HCT116 (cell line): ENCODE results near the gene CCDC187. TPM values are rescaled to one million over a fixed set of nuclear protein-coding genes. Genes with fewer than 3 reads are reported as not detected.

Experiments used
- ATAC-seq: fragments of 200-7000 bp; cut with Tn5 transposase; 2 replicates; pipeline ENCODE4 v1.9.1; 2020; ENCODE audit warnings: mild to moderate bottlenecking, moderate library complexity
- BruUV-seq: library from RNA; stranded (reverse); fragments of 400-500 nt; replicated peaks from 2 replicates; lab custom pipeline; 2021; lab: Mats Ljungman, UMichigan
- CTCF ChIA-PET: fragments of 300-600 bp; sonication (Branson Sonifier 250); formaldehyde crosslinking; loops from one replicate; lab custom pipeline; 2021; ENCODE audit warnings: antibody characterized with exemption; lab: Charles Lee
- POLR2A ChIA-PET: fragments of 300-600, 350-600 bp; sonication (Branson Sonifier 250); formaldehyde crosslinking; loops from one replicate; lab custom pipeline; 2021; ENCODE audit warnings: antibody characterized with exemption; lab: Charles Lee
- RAD21 ChIA-PET, 2 experiments: fragments of 300-600 bp; sonication (Branson Sonifier 250); formaldehyde crosslinking; loops; one replicate each; lab custom pipeline; 2023; ENCODE audit warnings: low total read pairs in 2 of 2; ENCODE audit not compliant: uncharacterized antibody in 2 of 2, unreplicated experiment in 2 of 2, low non-redundant PET in 1 of 2; lab: Charles Lee
- DNase-seq: peaks from one replicate; pipeline ENCODE4 v3.0.0-alpha.2; 2010; ENCODE audit warnings: low read depth, low spot score
- H2AFZ ChIP-seq: fragments of 200-600 bp; shearing (Covaris generic), sonication (generic); 2 replicates; pipeline ENCODE4 v1.6.1; 2017; ENCODE audit warnings: low read depth, mixed run types, mixed read lengths, antibody characterized with exemption, low read length; ENCODE audit not compliant: poor library complexity, severe bottlenecking
- H3K27ac ChIP-seq: 2 replicates; pipeline ENCODE4 v1.5.1; 2012; ENCODE audit warnings: low read depth, low read length
- H3K27me3 ChIP-seq: fragments of 200-600 bp; sonication (generic); 2 replicates; pipeline ENCODE4 v1.6.1; 2016; ENCODE audit warnings: mixed run types, low read length, mixed read lengths; ENCODE audit not compliant: insufficient read depth
- H3K36me3 ChIP-seq, 2 experiments: fragments of 200-500 bp in 1 of 2; fragments of 200-600 bp in 1 of 2; sonication (Bioruptor generic) in 1 of 2; sonication (generic) in 1 of 2; 2 replicates each; pipeline versions ENCODE4 v1.5.1 to v1.6.1; 2014 to 2016; ENCODE audit warnings: low read length in 2 of 2, inconsistent platforms in 1 of 2, mixed read lengths in 1 of 2, mixed run types in 1 of 2; ENCODE audit not compliant: insufficient read depth in 2 of 2, control insufficient read depth in 1 of 2
- H3K4me1 ChIP-seq, 2 experiments: fragments of 200-600 bp in 1 of 2; sonication (generic) in 1 of 2; 2 replicates each; pipeline versions ENCODE4 v1.5.1 to v1.6.1; 2012 to 2017; ENCODE audit warnings: low read length in 2 of 2, inconsistent platforms in 1 of 2, mild to moderate bottlenecking in 1 of 2, mixed read lengths in 1 of 2, mixed run types in 1 of 2, moderate library complexity in 1 of 2; ENCODE audit not compliant: insufficient read depth in 2 of 2, control insufficient read depth in 1 of 2
- H3K4me2 ChIP-seq: fragments of 200-600 bp; sonication (generic); 2 replicates; pipeline ENCODE4 v1.6.1; 2017; ENCODE audit warnings: mixed run types, low read length, mixed read lengths
- H3K4me3 ChIP-seq, 2 experiments: fragments of 200-600 bp in 1 of 2; sonication (generic) in 1 of 2; replicated peaks in 1 of 2; 2 replicates each; pipeline ENCODE4 v1.5.1; 2011 to 2016; ENCODE audit warnings: low read length in 2 of 2, control low read depth in 1 of 2, low read depth in 1 of 2, mild to moderate bottlenecking in 1 of 2, mixed read lengths in 1 of 2, mixed run types in 1 of 2
- H3K79me2 ChIP-seq: fragments of 200-600 bp; sonication (generic); 2 replicates; pipeline ENCODE4 v1.6.1; 2017; ENCODE audit warnings: mild to moderate bottlenecking, mixed run types, low read length, moderate library complexity, mixed read lengths; ENCODE audit not compliant: insufficient read depth
- H3K9ac ChIP-seq: fragments of 200-600 bp; sonication (generic); 2 replicates; pipeline ENCODE4 v1.6.1; 2016; ENCODE audit warnings: low read length, mixed read lengths
- H3K9me2 ChIP-seq: fragments of 200-600 bp; sonication (generic), shearing (Covaris generic); 2 replicates; pipeline ENCODE4 v1.6.1; 2017; ENCODE audit warnings: mixed run types, mild to moderate bottlenecking, moderate library complexity; ENCODE audit not compliant: insufficient read depth
- H3K9me3 ChIP-seq, 2 experiments: fragments of 200-500 bp in 1 of 2; fragments of 200-600 bp in 1 of 2; sonication (Bioruptor generic) in 1 of 2; sonication (generic) in 1 of 2; 2 replicates each; pipeline ENCODE4 v1.6.1; 2014 to 2017; ENCODE audit warnings: low read length in 2 of 2, mixed read lengths in 2 of 2, inconsistent platforms in 1 of 2, low read depth in 1 of 2, mild to moderate bottlenecking in 1 of 2, mixed run types in 1 of 2, moderate library complexity in 1 of 2; ENCODE audit not compliant: control insufficient read depth in 1 of 2, insufficient read depth in 1 of 2
- H4K20me1 ChIP-seq: fragments of 200-600 bp; sonication (generic), shearing (Covaris generic); 2 replicates; pipeline ENCODE4 v1.6.1; 2017; ENCODE audit warnings: mixed run types, mild to moderate bottlenecking, moderate library complexity; ENCODE audit not compliant: insufficient read depth
- EZH2phosphoT487 ChIP-seq: fragments of 200-600 bp; IDR thresholded peaks from 2 replicates; pipeline ENCODE4 v1.6.1; 2018; ENCODE audit warnings: antibody characterized with exemption, borderline replicate concordance
- POLR2AphosphoS5 ChIP-seq: IDR thresholded peaks from 2 replicates; pipeline ENCODE4 v1.6.1; 2011; ENCODE audit warnings: mild to moderate bottlenecking, low read depth, low read length, moderate library complexity
- SIN3A ChIP-seq: IDR thresholded peaks from 2 replicates; pipeline ENCODE4 v1.6.1; 2012; ENCODE audit warnings: low read depth
- SRF ChIP-seq: IDR thresholded peaks from 2 replicates; pipeline ENCODE4 v1.6.1; 2012; ENCODE audit warnings: low read depth
- intact Hi-C: fragments of 100-400 bp; cut with micrococcal nuclease; formaldehyde crosslinking; loops from 2 replicates; pipeline ENCODE4 v1.10.0; 2022
- total RNA-seq: library from RNA; stranded (reverse); gene quantifications from one replicate; pipeline ENCODE4 v1.2.1, GENCODE V29; 2021; ENCODE audit not compliant: unreplicated experiment
- TF ChIP-seq, protein P1 (sequence below): IDR thresholded peaks from 2 replicates; pipeline ENCODE4 v1.6.1; 2011; ENCODE audit warnings: mild to moderate bottlenecking, low read length, moderate library complexity; ENCODE audit not compliant: insufficient replicate concordance; ENCODE audit errors: extremely low read depth
- TF ChIP-seq, protein P2 (sequence below): IDR thresholded peaks from 2 replicates; pipeline ENCODE4 v1.6.1; 2012; ENCODE audit warnings: low read depth

Gene CCDC187
- total RNA-seq, 1 experiment from 2014 or later = 4.6 TPM

DNA sequence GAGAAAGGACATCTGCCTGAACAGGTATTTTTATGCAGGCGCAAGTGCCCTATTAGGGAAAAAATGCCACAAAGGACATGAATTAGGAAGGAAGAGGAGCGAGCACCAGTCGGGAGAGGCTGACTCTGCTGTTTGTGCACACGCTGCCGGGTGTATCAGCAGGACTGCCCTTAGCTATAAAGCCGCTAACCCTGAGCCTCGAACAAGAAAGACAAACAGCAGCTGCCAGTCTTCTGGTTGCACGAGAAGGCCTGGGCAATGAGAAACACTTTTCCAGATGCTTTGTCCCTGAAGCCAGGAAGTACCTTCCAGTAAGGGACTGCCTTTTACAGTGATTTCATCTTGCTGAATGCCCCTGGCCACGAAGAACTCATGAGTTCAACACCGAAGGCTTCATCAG is 70.9 kb downstream of the CCDC187 start (continued):
- TF ChIP-seq, protein P1, sequence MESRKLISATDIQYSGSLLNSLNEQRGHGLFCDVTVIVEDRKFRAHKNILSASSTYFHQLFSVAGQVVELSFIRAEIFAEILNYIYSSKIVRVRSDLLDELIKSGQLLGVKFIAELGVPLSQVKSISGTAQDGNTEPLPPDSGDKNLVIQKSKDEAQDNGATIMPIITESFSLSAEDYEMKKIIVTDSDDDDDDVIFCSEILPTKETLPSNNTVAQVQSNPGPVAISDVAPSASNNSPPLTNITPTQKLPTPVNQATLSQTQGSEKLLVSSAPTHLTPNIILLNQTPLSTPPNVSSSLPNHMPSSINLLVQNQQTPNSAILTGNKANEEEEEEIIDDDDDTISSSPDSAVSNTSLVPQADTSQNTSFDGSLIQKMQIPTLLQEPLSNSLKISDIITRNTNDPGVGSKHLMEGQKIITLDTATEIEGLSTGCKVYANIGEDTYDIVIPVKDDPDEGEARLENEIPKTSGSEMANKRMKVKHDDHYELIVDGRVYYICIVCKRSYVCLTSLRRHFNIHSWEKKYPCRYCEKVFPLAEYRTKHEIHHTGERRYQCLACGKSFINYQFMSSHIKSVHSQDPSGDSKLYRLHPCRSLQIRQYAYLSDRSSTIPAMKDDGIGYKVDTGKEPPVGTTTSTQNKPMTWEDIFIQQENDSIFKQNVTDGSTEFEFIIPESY = no peak

DNA sequence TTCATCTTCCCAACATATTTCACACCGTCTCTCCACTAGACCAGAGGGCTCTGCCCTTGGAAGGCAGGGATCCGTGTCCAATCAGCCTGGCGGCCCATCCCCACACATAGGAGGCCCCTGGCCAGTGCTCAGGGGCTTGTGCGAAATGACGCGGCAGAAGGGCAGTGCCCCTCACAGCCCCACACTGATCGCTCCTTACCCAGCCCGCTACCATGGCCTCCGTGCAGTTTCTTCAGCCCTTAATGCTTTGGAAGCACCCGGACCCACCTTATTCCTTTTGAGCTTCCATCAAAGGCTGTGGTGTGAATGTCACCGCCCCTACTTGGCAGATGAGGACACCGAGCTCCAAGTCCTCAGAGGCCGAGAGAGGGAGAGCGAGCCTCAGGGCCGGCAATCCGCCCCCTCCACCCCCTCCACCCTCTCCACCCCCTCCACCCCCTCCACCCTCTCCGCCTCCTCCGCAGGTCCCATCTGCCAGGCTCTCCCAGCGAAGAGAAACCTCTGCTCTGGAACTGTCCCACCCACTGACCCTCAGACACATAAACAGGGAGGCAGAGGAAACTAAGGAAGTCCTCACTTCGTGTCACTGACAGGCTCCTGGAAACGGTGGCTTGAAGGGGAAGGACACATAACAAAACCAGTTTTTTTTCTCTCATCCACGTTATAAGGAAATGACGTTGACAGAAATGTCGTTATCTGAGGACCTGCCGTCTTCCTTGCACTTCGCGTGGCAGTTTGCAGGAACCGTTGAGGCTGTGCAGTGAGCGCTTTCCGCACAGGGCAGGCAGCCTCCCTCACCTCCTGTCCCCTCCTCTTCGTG is 72.2 kb downstream of the CCDC187 start:
- intact Hi-C loops = no loop called here
- RAD21 ChIA-PET = no interaction called here
- peaks cover 94% of the 10 kb centered on the region for H3K79me2 ChIP-seq

More for the DNA sequence above, 72.2 kb downstream of the CCDC187 start:
- no peaks in the 10 kb centered on the region for H3K9me3 ChIP-seq
- no peak overlapping the region for H3K27ac ChIP-seq
- ChIA-PET POLR2A (no interaction called here), CTCF (no interaction called here)
- H3K9me2 ChIP-seq = no peaks in the 10 kb centered on the region
- no TSS peak for BruUV-seq
- no peak for TF ChIP-seq POLR2AphosphoS5
- no peak for TF ChIP-seq EZH2phosphoT487
- TF ChIP-seq SIN3A = no peak
- no peak for TF ChIP-seq SRF
- TF ChIP-seq, protein P2, sequence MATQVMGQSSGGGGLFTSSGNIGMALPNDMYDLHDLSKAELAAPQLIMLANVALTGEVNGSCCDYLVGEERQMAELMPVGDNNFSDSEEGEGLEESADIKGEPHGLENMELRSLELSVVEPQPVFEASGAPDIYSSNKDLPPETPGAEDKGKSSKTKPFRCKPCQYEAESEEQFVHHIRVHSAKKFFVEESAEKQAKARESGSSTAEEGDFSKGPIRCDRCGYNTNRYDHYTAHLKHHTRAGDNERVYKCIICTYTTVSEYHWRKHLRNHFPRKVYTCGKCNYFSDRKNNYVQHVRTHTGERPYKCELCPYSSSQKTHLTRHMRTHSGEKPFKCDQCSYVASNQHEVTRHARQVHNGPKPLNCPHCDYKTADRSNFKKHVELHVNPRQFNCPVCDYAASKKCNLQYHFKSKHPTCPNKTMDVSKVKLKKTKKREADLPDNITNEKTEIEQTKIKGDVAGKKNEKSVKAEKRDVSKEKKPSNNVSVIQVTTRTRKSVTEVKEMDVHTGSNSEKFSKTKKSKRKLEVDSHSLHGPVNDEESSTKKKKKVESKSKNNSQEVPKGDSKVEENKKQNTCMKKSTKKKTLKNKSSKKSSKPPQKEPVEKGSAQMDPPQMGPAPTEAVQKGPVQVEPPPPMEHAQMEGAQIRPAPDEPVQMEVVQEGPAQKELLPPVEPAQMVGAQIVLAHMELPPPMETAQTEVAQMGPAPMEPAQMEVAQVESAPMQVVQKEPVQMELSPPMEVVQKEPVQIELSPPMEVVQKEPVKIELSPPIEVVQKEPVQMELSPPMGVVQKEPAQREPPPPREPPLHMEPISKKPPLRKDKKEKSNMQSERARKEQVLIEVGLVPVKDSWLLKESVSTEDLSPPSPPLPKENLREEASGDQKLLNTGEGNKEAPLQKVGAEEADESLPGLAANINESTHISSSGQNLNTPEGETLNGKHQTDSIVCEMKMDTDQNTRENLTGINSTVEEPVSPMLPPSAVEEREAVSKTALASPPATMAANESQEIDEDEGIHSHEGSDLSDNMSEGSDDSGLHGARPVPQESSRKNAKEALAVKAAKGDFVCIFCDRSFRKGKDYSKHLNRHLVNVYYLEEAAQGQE = no peak
- no peak overlapping the region for H3K9ac ChIP-seq
- peaks cover 19 to 39% of the 10 kb centered on the region in 2 experiments for H3K4me1 ChIP-seq
- H3K27me3 ChIP-seq = no peaks in the 10 kb centered on the region
- no peak overlapping the region for H3K4me2 ChIP-seq
- no peak overlapping the region for H2AFZ ChIP-seq
- H4K20me1 ChIP-seq = no peaks in the 10 kb centered on the region
- DNase-seq (no peak), ATAC-seq (no peak)
- no peak overlapping the region for H3K4me3 ChIP-seq
- peaks cover 2 to 27% of the 10 kb centered on the region in 2 experiments; a peak in 3 of 4 replicates for H3K36me3 ChIP-seq
